ENCODE results near the gene LYAR.

- TF ChIP-seq EZH2 (IDR thresholded peaks at IDR 0.05; ENCODE audit: borderline replicate concordance, low read length) (no peak), CTCF (conservative IDR thresholded peaks at IDR 0.05 in 1 of 2, IDR thresholded peaks at IDR 0.05 in 1 of 2; ENCODE audit: extremely low read depth in 1 of 2, insufficient read depth in 1 of 2, low read depth in 1 of 2, low read length in 2 of 2) (no peak)
Observed at GRCh38 chr4:4269856-4270255, 20.1 kb downstream of the LYAR start.
